IMR-90 (cell line): ENCODE results near the gene OR8D1. TPM values are rescaled to one million over a fixed set of nuclear protein-coding genes. Genes with fewer than 3 reads are reported as not detected.

ENCODE experiments used
- ATAC-seq: fragments of 200-7000 bp; cut with Tn5 transposase; 2 replicates; pipeline ENCODE4 v1.9.1; 2020; ENCODE audit warnings: low read depth, mild to moderate bottlenecking, moderate library complexity
- BruUV-seq: library from RNA; stranded (reverse); fragments of 400-500 nt; replicated peaks from 2 replicates; lab custom pipeline; 2021; lab: Mats Ljungman, UMichigan
- CTCF ChIA-PET: fragments of 300-600 bp; formaldehyde crosslinking; extraction: SDS; loops from one replicate; lab custom pipeline; 2021; ENCODE audit warnings: antibody characterized with exemption; lab: Yijun Ruan, JAX
- POLR2A ChIA-PET: fragments of 300-600 bp; sonication (Branson Sonifier 250); formaldehyde crosslinking; loops from one replicate; lab custom pipeline; 2022; ENCODE audit warnings: antibody characterized with exemption; ENCODE audit not compliant: unreplicated experiment; lab: Charles Lee
- DNase-seq: peaks from one replicate; pipeline ENCODE4 v3.0.0; 2013
- H2AFZ ChIP-seq: replicated peaks from 2 replicates; pipeline ENCODE3; 2013; ENCODE audit warnings: low read length, mild to moderate bottlenecking; ENCODE audit not compliant: poor library complexity
- H2AK5ac ChIP-seq: 2 replicates; pipeline ENCODE4 v1.6.1; 2013; ENCODE audit warnings: low read depth, low read length, inconsistent platforms
- H2AK9ac ChIP-seq: replicated peaks from 2 replicates; pipeline ENCODE3; 2013; ENCODE audit warnings: mild to moderate bottlenecking, low read depth, low read length, moderate library complexity; ENCODE audit not compliant: poor library complexity
- H2BK120ac ChIP-seq: 2 replicates; pipeline ENCODE4 v1.6.1; 2013; ENCODE audit warnings: low read depth, low read length, inconsistent platforms
- H2BK15ac ChIP-seq: 3 replicates; pipeline ENCODE4 v1.6.1; 2013; ENCODE audit warnings: low read depth, low read length, inconsistent platforms
- H2BK20ac ChIP-seq: 2 replicates; pipeline ENCODE4 v1.6.1; 2013; ENCODE audit warnings: low read depth, mild to moderate bottlenecking, inconsistent platforms, low read length, moderate library complexity
- H2BK5ac ChIP-seq: 2 replicates; pipeline ENCODE4 v1.6.1; 2013; ENCODE audit warnings: mild to moderate bottlenecking, low read depth, low read length, inconsistent platforms; ENCODE audit not compliant: poor library complexity, severe bottlenecking
- H3K14ac ChIP-seq: replicated peaks from 2 replicates; pipeline ENCODE4 v1.6.1; 2013; ENCODE audit warnings: low read depth, low read length, inconsistent platforms
- H3K18ac ChIP-seq: 2 replicates; pipeline ENCODE4 v1.6.1; 2013; ENCODE audit warnings: low read depth, low read length, control low read depth
- H3K23ac ChIP-seq: 2 replicates; pipeline ENCODE4 v1.6.1; 2013; ENCODE audit warnings: low read depth, low read length, inconsistent platforms
- H3K27ac ChIP-seq: 2 replicates; pipeline ENCODE4 v1.5.1; 2013; ENCODE audit warnings: mild to moderate bottlenecking, control low read depth, low read length; ENCODE audit not compliant: insufficient read depth
- H3K27me3 ChIP-seq: 2 replicates; pipeline ENCODE4 v1.6.1; 2013; ENCODE audit warnings: low read length; ENCODE audit not compliant: control insufficient read depth, insufficient read depth
- H3K36me3 ChIP-seq: 2 replicates; pipeline ENCODE4 v1.6.1; 2013; ENCODE audit warnings: low read length, mixed read lengths; ENCODE audit not compliant: control insufficient read depth, insufficient read depth
- H3K4ac ChIP-seq: 2 replicates; pipeline ENCODE4 v1.6.1; 2013; ENCODE audit warnings: low read depth, low read length, inconsistent platforms
- H3K4me1 ChIP-seq: 2 replicates; pipeline ENCODE4 v1.6.1; 2013; ENCODE audit warnings: low read length, mixed read lengths; ENCODE audit not compliant: control insufficient read depth, insufficient read depth
- H3K4me2 ChIP-seq: 2 replicates; pipeline ENCODE4 v1.6.1; 2013; ENCODE audit warnings: low read depth, mild to moderate bottlenecking, control low read depth, low read length, moderate library complexity
- H3K4me3 ChIP-seq: 2 replicates; pipeline ENCODE4 v1.5.1; 2013; ENCODE audit warnings: low read depth, mild to moderate bottlenecking, control low read depth, low read length, moderate library complexity; ENCODE audit not compliant: insufficient read depth
- H3K56ac ChIP-seq: 2 replicates; pipeline ENCODE4 v1.6.1; 2013; ENCODE audit warnings: low read length, inconsistent platforms; ENCODE audit not compliant: insufficient read depth; ENCODE audit errors: extremely low read depth
- H3K79me1 ChIP-seq, 2 experiments: 2 replicates each; pipeline ENCODE4 v1.6.1; 2013; ENCODE audit warnings: low read length in 2 of 2, inconsistent platforms in 1 of 2, low read depth in 1 of 2
- H3K9ac ChIP-seq: 2 replicates; pipeline ENCODE4 v1.6.1; 2013; ENCODE audit warnings: low read depth, low read length, control low read depth
- H3K9me1 ChIP-seq: 2 replicates; pipeline ENCODE4 v1.6.1; 2013; ENCODE audit warnings: low read length, inconsistent platforms; ENCODE audit not compliant: insufficient read depth
- H3K9me3 ChIP-seq: 2 replicates; pipeline ENCODE4 v1.6.1; 2013; ENCODE audit warnings: low read length; ENCODE audit not compliant: control insufficient read depth, insufficient read depth
- H4K20me1 ChIP-seq: 2 replicates; pipeline ENCODE4 v1.6.1; 2013; ENCODE audit warnings: low read length, inconsistent platforms; ENCODE audit not compliant: insufficient read depth
- H4K5ac ChIP-seq: 2 replicates; pipeline ENCODE4 v1.6.1; 2013; ENCODE audit warnings: mild to moderate bottlenecking, low read depth, low read length, control low read depth
- H4K8ac ChIP-seq, 2 experiments: 2 replicates each; pipeline ENCODE4 v1.6.1; 2013; ENCODE audit warnings: low read depth in 2 of 2, low read length in 2 of 2, control low read depth in 1 of 2, inconsistent platforms in 1 of 2
- H4K91ac ChIP-seq: 2 replicates; pipeline ENCODE4 v1.6.1; 2013; ENCODE audit warnings: low read depth, low read length, inconsistent platforms; ENCODE audit not compliant: insufficient read depth
- BHLHE40 ChIP-seq: fragments of 150-350 bp; IDR thresholded peaks from 2 replicates; pipeline ENCODE4 v1.6.1; 2016; ENCODE audit warnings: mild to moderate bottlenecking, low read depth, low read length
- CEBPB ChIP-seq: IDR thresholded peaks from 2 replicates; pipeline ENCODE4 v1.6.1; 2012; ENCODE audit warnings: low read depth, low read length, improper control_type of control experiment
- CHD1 ChIP-seq: IDR thresholded peaks from 2 replicates; pipeline ENCODE4 v1.6.1; 2012; ENCODE audit warnings: low read depth, low read length, improper control_type of control experiment
- ELK1 ChIP-seq: fragments of 150-350 bp; IDR thresholded peaks from 2 replicates; pipeline ENCODE4 v1.6.1; 2016; ENCODE audit warnings: low read depth, mild to moderate bottlenecking, low read length, moderate library complexity, borderline replicate concordance
- FOS ChIP-seq: fragments of 150-350 bp; IDR thresholded peaks from 2 replicates; pipeline ENCODE4 v1.6.1; 2016; ENCODE audit warnings: low read depth, low read length
- MAFK ChIP-seq: IDR thresholded peaks from 2 replicates; pipeline ENCODE4 v1.6.1; 2012; ENCODE audit warnings: low read depth, low read length, improper control_type of control experiment
- MAZ ChIP-seq: IDR thresholded peaks from 2 replicates; pipeline ENCODE4 v1.6.1; 2012; ENCODE audit warnings: low read depth, mild to moderate bottlenecking, low read length, improper control_type of control experiment, moderate library complexity, borderline replicate concordance
- MXI1 ChIP-seq: IDR thresholded peaks from 2 replicates; pipeline ENCODE4 v1.6.1; 2012; ENCODE audit warnings: low read depth, mild to moderate bottlenecking, low read length, moderate library complexity, borderline replicate concordance
- NFE2L2 ChIP-seq: fragments of 150-350 bp; IDR thresholded peaks from 2 replicates; pipeline ENCODE4 v1.6.1; 2016; ENCODE audit warnings: low read depth, mild to moderate bottlenecking, low read length
- RAD21 ChIP-seq: IDR thresholded peaks from 2 replicates; pipeline ENCODE4 v1.6.1; 2012; ENCODE audit warnings: low read length, improper control_type of control experiment
- RCOR1 ChIP-seq: IDR thresholded peaks from 2 replicates; pipeline ENCODE4 v1.6.1; 2012; ENCODE audit warnings: mild to moderate bottlenecking, low read length, improper control_type of control experiment; ENCODE audit not compliant: insufficient replicate concordance
- RFX5 ChIP-seq: IDR thresholded peaks from 2 replicates; pipeline ENCODE4 v1.8.0; 2012; ENCODE audit warnings: low read depth, mild to moderate bottlenecking, low read length, moderate library complexity
- SMC3 ChIP-seq: fragments of 150-350 bp; IDR thresholded peaks from 2 replicates; pipeline ENCODE4 v1.6.1; 2016; ENCODE audit warnings: low read depth, mild to moderate bottlenecking, antibody characterized with exemption, low read length, moderate library complexity
- USF2 ChIP-seq: fragments of 150-350 bp; IDR thresholded peaks from 2 replicates; pipeline ENCODE4 v1.6.1; 2017; ENCODE audit warnings: mild to moderate bottlenecking, antibody characterized with exemption, low read length, low read depth
- WGBS, 2 experiments: methylation state at CpG; one replicate each; pipeline versions ENCODE4 v1.1.5 to v1.1.7; 2013; ENCODE audit warnings: missing lambda C conversion rate in 2 of 2; ENCODE audit not compliant: insufficient read length in 1 of 2; ENCODE audit errors: extremely low coverage in 2 of 2; 5-methylcytosine and 5-hydroxymethylcytosine counted together
- dilution Hi-C: fragments of 300-500 bp; cut with HindIII; formaldehyde crosslinking; loops from one replicate; pipeline ENCODE4 v1.14.3; 2018; ENCODE audit warnings: low sequenced_read_pairs; ENCODE audit not compliant: unreplicated experiment
- in situ Hi-C: fragments of 300-500 bp; cut with MboI; formaldehyde crosslinking; loops from 3 replicates; pipeline ENCODE4 v1.14.3; 2019; ENCODE audit warnings: low sequenced_read_pairs, inconsistent platforms, mixed read lengths
- intact Hi-C: fragments of 100-400 bp; cut with micrococcal nuclease; formaldehyde crosslinking; loops from 2 replicates; pipeline ENCODE4 v1.10.0; 2022
- polyA plus RNA-seq, 3 experiments: library from polyadenylated mRNA; depleted of rRNA; stranded (reverse); fragments of >200 nt; gene quantifications; 2 replicates each; pipeline ENCODE4 v1.2.3, GENCODE V29; 2012; ENCODE audit warnings: low replicate concordance in 1 of 3
- total RNA-seq: library from RNA; depleted of rRNA; stranded (reverse); fragments of >200 nt; gene quantifications from 2 replicates; pipeline ENCODE4 v1.2.3, GENCODE V29; 2012

The OR8D1 gene
- total and polyA plus RNA-seq, 2 of the 4 experiments (the other 2 are of a cell fraction), result not detected

GRCh38 chr11:124340142-124340447 is 26.3 kb upstream of the OR8D1 start:
- Histone ChIP-seq H2AK9ac (no peak overlapping the region), H3K4me2 (no peak overlapping the region), H3K14ac (no peak overlapping the region), H3K4me1 (no peaks in the 10 kb centered on the region), H3K79me1 (no peaks in the 10 kb centered on the region), H3K36me3 (no peaks in the 10 kb centered on the region), H2BK20ac (no peak overlapping the region), H3K56ac (no peak overlapping the region), H2AK5ac (no peak overlapping the region), H2AFZ (no peak overlapping the region), H3K4ac (no peak overlapping the region), H4K20me1 (no peaks in the 10 kb centered on the region), H3K9ac (no peak overlapping the region), H3K9me1 (no peaks in the 10 kb centered on the region), H3K27ac (no peak overlapping the region), H3K9me3 (no peaks in the 10 kb centered on the region), H4K91ac (no peak overlapping the region), H3K4me3 (no peak overlapping the region), H2BK120ac (no peak overlapping the region), H3K27me3 (no peaks in the 10 kb centered on the region), H2BK5ac (no peak overlapping the region), H3K18ac (no peak overlapping the region), H3K23ac (no peak overlapping the region), H4K8ac (no peak overlapping the region), H4K5ac (no peak overlapping the region), H2BK15ac (no peak overlapping the region)
- no peak for DNase-seq
- no TSS peak for BruUV-seq
- no CpG with 5 or more reads among the region's 2 CpGs for WGBS, 2 experiments
- TF ChIP-seq FOS (no peak), RAD21 (no peak), RFX5 (no peak), USF2 (no peak), BHLHE40 (no peak), CEBPB (no peak), MAFK (no peak), NFE2L2 (no peak), RCOR1 (no peak), ELK1 (no peak), MXI1 (no peak), CHD1 (no peak), MAZ (no peak), SMC3 (no peak)
- POLR2A ChIA-PET, result no interaction called here
- intact Hi-C loops, result no loop called here
- in situ Hi-C loops, result no loop called here
- ATAC-seq, result no peak
- dilution Hi-C loops, result no loop called here
- CTCF ChIA-PET, result no interaction called here
